ENCODE results near the gene FRMD3.

FRMD3 gene

DNA sequence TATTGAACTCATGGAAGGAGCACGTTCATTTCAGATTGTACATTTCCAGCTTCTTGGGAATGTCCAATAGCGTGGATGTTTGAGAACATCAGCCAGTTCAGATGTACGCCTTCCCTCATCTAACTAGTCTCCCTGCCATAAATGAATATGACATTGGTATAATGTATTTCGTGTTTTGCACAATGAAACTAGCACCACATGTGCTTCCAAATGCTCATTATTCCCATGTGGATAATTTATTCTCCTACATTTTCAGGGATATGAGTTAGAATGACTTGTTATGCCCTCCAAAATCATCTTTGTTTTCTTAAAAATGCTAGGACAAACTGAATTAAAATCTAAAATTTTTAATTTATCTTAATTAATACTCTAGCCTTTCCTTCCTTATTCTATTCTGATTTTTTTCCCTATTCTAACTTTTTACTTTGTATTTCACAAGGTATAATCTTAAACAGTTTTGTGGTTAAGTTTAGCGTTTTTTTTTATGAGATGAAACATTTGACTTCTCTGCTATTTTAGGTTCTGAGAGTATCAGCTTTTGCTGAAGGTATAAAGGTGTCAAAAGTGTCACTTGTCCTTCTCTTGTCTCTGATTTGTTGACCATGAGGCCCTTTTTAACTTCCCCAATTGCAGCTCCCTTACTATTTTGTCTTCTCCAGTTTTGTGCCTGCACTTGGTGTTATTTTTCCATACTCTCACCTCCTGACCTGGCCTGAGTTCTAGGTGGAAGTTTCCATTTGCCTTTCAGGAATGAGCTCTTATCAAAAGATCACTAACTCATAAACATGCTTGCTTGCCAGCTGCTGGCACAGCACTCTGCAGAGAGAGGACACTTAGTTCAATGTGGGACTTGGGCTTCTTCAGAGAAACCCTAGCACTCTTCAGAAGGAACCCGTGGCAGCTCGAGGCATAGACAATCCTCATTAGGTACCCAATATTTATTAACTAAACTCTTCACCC lies 106.8 kb downstream of the FRMD3 start:
- Histone ChIP-seq H3K4me3 (ENCODE audit: low read depth, low read length) (no peak overlapping the region), H3K36me3 (ENCODE audit: control insufficient read depth, insufficient read depth, low read length) (no peaks in the 10 kb centered on the region), H3K4me1 (ENCODE audit: control insufficient read depth, insufficient read depth, low read length) (no peaks in the 10 kb centered on the region), H3K27me3 (ENCODE audit: control insufficient read depth, insufficient read depth, low read length) (no peaks in the 10 kb centered on the region), H3K9me3 (ENCODE audit: control insufficient read depth, insufficient read depth, low read length) (no peaks in the 10 kb centered on the region), H3K9ac (ENCODE audit: low read depth, low read length) (no peak overlapping the region)

DNA sequence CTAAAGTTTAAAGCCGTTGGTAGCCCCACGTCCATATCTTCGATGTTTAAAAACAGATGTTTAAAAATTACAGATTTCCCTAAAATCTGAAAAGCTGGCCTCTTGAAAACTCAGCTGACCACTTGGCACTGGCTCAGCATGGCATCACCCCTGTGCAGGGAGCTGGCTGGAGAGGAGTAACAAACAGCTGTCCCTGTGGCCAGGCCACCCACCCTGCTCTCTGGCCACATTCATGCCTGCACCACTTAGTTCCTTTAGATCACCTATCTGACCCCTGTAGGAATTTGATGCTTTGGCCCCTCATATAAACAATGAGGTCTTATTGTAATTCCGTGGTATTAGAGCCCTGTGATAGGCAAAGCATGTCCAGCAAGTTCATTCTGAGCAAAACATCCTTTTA lies 107.5 kb downstream of the FRMD3 start:
- H3K27me3 ChIP-seq (ENCODE audit: control insufficient read depth, insufficient read depth, low read length), result no peaks in the 10 kb centered on the region
- no peaks in the 10 kb centered on the region for H3K4me1 ChIP-seq (ENCODE audit: control insufficient read depth, insufficient read depth, low read length)
- H3K36me3 ChIP-seq (ENCODE audit: control insufficient read depth, insufficient read depth, low read length), result no peaks in the 10 kb centered on the region
- no peaks in the 10 kb centered on the region for H3K9me3 ChIP-seq (ENCODE audit: control insufficient read depth, insufficient read depth, low read length)
- no peak overlapping the region for H3K4me3 ChIP-seq (ENCODE audit: low read depth, low read length)
- no peak overlapping the region for H3K9ac ChIP-seq (ENCODE audit: low read depth, low read length)

DNA sequence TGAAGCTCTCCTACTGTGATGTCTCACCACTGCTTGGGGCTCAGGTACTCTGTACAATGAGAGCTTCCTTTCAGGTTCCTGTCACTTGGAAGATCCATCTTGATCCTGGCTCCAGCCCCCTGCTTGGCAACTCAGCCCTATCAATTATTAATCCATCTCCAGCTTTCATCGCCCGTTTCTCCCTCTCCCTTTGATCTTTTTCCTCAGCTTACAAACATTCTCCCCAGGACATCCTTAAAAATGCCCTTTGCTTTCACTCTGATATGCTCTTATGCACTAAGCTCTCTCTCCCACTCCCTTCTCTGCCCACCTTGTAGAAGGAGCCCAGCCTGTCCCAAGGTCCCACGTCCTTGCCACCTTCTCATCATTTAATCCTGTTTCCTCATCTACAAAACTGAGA lies 109.0 kb downstream of the FRMD3 start:
- no peaks in the 10 kb centered on the region for H3K36me3 ChIP-seq (ENCODE audit: control insufficient read depth, insufficient read depth, low read length)
- no peaks in the 10 kb centered on the region for H3K9me3 ChIP-seq (ENCODE audit: control insufficient read depth, insufficient read depth, low read length)
- H3K4me3 ChIP-seq (ENCODE audit: low read depth, low read length), result no peak overlapping the region
- no peak overlapping the region for H3K9ac ChIP-seq (ENCODE audit: low read depth, low read length)
- H3K27me3 ChIP-seq (ENCODE audit: control insufficient read depth, insufficient read depth, low read length), result no peaks in the 10 kb centered on the region
- no peaks in the 10 kb centered on the region for H3K4me1 ChIP-seq (ENCODE audit: control insufficient read depth, insufficient read depth, low read length)

DNA sequence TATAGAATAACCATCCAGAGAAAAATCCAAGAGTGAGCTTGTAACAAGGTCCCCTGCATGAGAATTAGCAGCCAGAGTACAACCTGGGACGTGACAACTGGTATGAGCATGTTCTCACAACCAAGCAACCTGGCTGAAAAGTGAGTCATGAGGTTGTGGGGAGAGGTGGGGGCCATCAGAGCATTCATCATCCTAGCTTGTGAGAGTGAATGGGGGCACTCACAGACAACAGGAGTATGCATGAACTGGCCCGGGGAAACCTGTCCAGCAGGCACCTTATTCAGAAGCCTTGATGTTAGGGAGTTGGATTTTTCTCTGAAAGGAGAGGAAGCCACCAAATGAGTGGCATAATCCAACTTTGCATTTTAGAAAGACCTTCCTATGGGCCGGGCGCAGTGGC lies 113.0 kb downstream of the FRMD3 start:
- no peaks in the 10 kb centered on the region for H3K4me1 ChIP-seq (ENCODE audit: control insufficient read depth, insufficient read depth, low read length)

DNA sequence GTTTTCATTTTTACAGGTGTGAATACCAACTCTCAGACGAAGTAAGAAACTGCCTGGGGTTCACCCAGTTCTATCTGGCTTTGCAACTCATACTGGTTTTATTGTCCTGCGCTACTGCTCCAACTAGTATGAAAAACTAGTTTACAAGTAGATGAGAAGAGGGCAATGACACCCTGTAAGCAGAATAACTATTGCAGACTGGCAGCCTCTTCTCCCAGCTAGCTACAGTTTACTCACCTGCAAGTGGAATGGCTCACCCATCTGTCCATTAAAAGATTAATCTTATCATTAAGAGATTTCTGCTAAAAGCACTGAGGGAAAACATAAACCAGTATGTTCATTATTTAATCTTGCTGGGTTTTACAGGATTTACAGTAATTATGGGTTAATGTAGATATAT lies 113.4 kb downstream of the FRMD3 start:
- Histone ChIP-seq H3K9ac (ENCODE audit: low read depth, low read length) (no peak overlapping the region), H3K4me1 (ENCODE audit: control insufficient read depth, insufficient read depth, low read length) (no peaks in the 10 kb centered on the region), H3K9me3 (ENCODE audit: control insufficient read depth, insufficient read depth, low read length) (no peaks in the 10 kb centered on the region), H3K27me3 (ENCODE audit: control insufficient read depth, insufficient read depth, low read length) (no peaks in the 10 kb centered on the region), H3K4me3 (ENCODE audit: low read depth, low read length) (no peak overlapping the region), H3K36me3 (ENCODE audit: control insufficient read depth, insufficient read depth, low read length) (no peaks in the 10 kb centered on the region)

More for the DNA sequence above, 113.0 kb downstream of the FRMD3 start:
- Histone ChIP-seq H3K36me3 (ENCODE audit: control insufficient read depth, insufficient read depth, low read length) (no peaks in the 10 kb centered on the region), H3K4me3 (ENCODE audit: low read depth, low read length) (no peak overlapping the region), H3K9me3 (ENCODE audit: control insufficient read depth, insufficient read depth, low read length) (no peaks in the 10 kb centered on the region), H3K27me3 (ENCODE audit: control insufficient read depth, insufficient read depth, low read length) (no peaks in the 10 kb centered on the region), H3K9ac (ENCODE audit: low read depth, low read length) (no peak overlapping the region)

DNA sequence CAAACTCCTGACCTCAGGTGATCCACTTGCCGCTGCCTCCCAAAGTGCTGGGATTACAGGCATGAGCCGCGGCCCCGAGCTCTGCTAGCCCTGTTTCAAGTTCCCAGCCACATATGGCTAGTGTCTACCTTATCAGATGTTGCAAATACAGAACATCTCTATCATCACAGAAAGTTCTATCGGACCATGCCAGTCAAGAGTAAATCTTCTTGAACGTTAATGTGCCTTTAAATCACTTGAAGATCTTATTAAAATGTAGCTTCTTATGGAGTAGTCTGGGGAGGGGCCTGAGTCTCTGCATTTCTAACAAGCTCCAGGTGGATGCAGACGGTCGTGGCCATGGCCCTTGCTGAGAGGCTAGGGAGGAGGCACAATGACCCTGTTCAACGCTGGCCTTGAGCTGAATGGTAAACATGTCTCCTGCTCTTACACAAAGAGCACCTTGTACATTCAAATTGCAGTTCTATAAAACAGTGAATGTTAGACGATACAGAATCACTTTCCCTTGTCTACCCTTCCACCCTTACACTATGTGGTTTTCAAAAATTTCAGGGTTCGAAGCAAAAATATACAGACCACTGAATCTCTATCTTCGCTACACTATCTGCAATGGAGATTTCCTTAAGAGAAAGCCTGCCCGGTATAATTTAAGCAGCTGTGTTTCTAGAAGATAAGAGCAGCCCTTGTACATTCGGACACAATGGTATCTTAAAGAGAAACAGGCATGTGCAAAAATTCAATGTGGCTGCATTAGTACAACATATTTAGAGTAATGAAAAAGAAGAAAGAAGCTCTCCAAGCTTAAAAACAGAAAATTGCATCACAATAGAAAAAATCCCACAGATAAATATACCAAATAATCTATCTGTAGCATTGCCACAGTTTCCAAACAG lies 114.1 kb downstream of the FRMD3 start:
- no peaks in the 10 kb centered on the region for H3K27me3 ChIP-seq (ENCODE audit: control insufficient read depth, insufficient read depth, low read length)
- no peaks in the 10 kb centered on the region for H3K4me1 ChIP-seq (ENCODE audit: control insufficient read depth, insufficient read depth, low read length)
- H3K4me3 ChIP-seq (ENCODE audit: low read depth, low read length), result no peak overlapping the region
- H3K36me3 ChIP-seq (ENCODE audit: control insufficient read depth, insufficient read depth, low read length), result no peaks in the 10 kb centered on the region
- H3K9me3 ChIP-seq (ENCODE audit: control insufficient read depth, insufficient read depth, low read length), result no peaks in the 10 kb centered on the region
- no peak overlapping the region for H3K9ac ChIP-seq (ENCODE audit: low read depth, low read length)

DNA sequence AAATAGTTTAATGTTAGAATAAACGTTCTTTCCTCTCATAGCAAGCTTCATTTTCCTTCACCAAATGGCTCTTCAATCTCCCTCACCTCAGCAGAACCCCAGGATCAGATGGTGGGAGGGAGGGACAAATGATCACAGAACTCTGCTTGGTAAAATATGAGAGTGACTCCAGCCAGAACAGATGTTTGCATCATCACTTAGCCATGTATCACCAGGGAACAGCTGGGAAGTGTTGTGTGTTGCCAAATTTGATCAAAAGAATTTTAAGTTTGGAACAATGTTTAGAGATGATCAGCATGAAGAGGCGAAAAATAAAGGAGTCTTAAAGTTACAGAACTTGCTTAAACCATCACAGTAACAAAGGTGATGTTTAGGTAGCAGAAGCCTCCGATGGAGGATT lies 115.7 kb downstream of the FRMD3 start:
- Histone ChIP-seq H3K9me3 (ENCODE audit: control insufficient read depth, insufficient read depth, low read length) (no peaks in the 10 kb centered on the region), H3K4me3 (ENCODE audit: low read depth, low read length) (no peak overlapping the region), H3K4me1 (ENCODE audit: control insufficient read depth, insufficient read depth, low read length) (no peaks in the 10 kb centered on the region), H3K27me3 (ENCODE audit: control insufficient read depth, insufficient read depth, low read length) (no peaks in the 10 kb centered on the region), H3K36me3 (ENCODE audit: control insufficient read depth, insufficient read depth, low read length) (no peaks in the 10 kb centered on the region), H3K9ac (ENCODE audit: low read depth, low read length) (no peak overlapping the region)

DNA sequence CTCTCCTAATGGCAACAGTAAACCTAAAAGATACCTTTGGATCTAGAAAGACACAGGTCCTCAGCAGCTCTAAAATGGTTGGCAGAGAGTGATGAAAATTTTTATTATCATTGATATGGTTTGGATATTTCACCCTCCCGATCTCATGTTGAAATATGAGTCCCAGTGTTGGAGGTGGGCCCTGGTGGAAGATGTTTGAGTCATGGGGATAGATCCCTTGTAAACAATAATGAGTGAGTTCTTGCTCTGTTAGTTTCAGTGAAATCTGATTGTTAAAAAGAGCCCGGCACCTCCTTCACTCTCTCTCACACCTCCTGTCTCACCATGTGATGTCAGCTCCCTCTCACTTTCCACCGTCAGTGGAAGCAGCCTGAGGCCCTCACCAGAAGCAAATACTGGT lies 117.7 kb downstream of the FRMD3 start:
- H3K4me3 ChIP-seq (ENCODE audit: low read depth, low read length), result no peak overlapping the region
- no peaks in the 10 kb centered on the region for H3K9me3 ChIP-seq (ENCODE audit: control insufficient read depth, insufficient read depth, low read length)
- H3K27me3 ChIP-seq (ENCODE audit: control insufficient read depth, insufficient read depth, low read length), result no peaks in the 10 kb centered on the region
- no peaks in the 10 kb centered on the region for H3K4me1 ChIP-seq (ENCODE audit: control insufficient read depth, insufficient read depth, low read length)
- no peaks in the 10 kb centered on the region for H3K36me3 ChIP-seq (ENCODE audit: control insufficient read depth, insufficient read depth, low read length)
- H3K9ac ChIP-seq (ENCODE audit: low read depth, low read length), result no peak overlapping the region

DNA sequence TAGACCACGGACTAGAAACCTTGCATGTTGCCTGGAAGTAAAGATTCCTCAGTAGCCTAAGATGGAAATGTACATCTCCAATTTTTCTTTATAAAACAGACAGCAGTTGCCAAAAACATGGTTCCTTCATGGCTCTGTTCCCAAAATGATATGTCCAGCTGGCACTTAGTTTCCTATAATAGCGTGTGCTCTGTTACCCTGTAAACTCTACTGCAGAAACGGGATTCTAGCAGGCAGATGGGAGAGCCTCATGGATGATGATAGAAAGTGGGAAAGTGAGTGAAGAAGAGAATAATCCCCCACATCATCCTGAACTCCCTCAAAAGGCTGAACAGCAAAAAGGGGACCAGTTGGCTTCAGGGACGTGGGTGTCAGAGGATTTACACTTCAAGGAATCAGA lies 118.2 kb downstream of the FRMD3 start:
- H3K4me1 ChIP-seq (ENCODE audit: control insufficient read depth, insufficient read depth, low read length), result no peaks in the 10 kb centered on the region
- H3K9me3 ChIP-seq (ENCODE audit: control insufficient read depth, insufficient read depth, low read length), result no peaks in the 10 kb centered on the region
- H3K4me3 ChIP-seq (ENCODE audit: low read depth, low read length), result no peak overlapping the region
- H3K9ac ChIP-seq (ENCODE audit: low read depth, low read length), result no peak overlapping the region
- no peaks in the 10 kb centered on the region for H3K27me3 ChIP-seq (ENCODE audit: control insufficient read depth, insufficient read depth, low read length)
- no peaks in the 10 kb centered on the region for H3K36me3 ChIP-seq (ENCODE audit: control insufficient read depth, insufficient read depth, low read length)

DNA sequence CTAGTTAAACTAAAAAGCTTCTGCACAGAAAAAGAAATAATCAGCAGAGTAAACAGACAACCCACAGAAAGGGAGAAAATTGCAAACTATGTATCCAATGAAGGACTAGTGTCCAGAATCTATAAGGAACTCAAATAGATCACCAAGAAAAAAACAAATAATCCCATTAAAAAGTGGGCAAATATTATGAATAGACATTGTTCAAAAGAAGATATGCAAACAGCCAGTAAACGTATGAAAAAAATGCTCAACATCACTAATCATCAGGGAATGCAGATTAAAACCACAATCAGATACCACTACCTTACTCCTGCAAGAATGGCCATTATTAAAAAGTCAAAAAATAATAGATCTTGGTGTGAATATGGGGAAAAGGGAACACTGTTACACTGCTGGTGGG lies 119.9 kb downstream of the FRMD3 start:
- H3K36me3 ChIP-seq (ENCODE audit: control insufficient read depth, insufficient read depth, low read length), result no peaks in the 10 kb centered on the region
- H3K4me1 ChIP-seq (ENCODE audit: control insufficient read depth, insufficient read depth, low read length), result no peaks in the 10 kb centered on the region
- no peaks in the 10 kb centered on the region for H3K9me3 ChIP-seq (ENCODE audit: control insufficient read depth, insufficient read depth, low read length)
- no peak overlapping the region for H3K9ac ChIP-seq (ENCODE audit: low read depth, low read length)
- H3K4me3 ChIP-seq (ENCODE audit: low read depth, low read length), result no peak overlapping the region
- no peaks in the 10 kb centered on the region for H3K27me3 ChIP-seq (ENCODE audit: control insufficient read depth, insufficient read depth, low read length)

DNA sequence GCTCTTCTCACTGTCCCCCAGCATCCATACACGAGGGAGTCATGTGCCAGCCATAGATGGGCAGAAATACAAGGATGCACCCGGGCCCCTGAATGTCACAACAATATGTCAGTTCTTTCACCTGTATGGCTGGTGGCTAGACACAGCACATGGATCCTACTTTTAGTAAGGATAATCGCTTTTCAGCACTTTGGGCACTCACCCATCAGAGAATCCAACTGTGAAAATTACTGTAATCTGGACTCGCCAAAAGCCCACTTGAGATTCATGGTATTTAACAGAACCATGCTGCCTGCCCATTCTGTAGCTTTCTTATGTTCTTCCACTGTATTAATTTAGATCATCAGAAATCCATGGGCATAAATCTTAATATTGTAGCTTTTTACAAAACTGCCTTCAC lies 124.8 kb downstream of the FRMD3 start:
- Histone ChIP-seq H3K4me3 (ENCODE audit: low read depth, low read length) (no peak overlapping the region), H3K27me3 (ENCODE audit: control insufficient read depth, insufficient read depth, low read length) (no peaks in the 10 kb centered on the region), H3K36me3 (ENCODE audit: control insufficient read depth, insufficient read depth, low read length) (no peaks in the 10 kb centered on the region), H3K9me3 (ENCODE audit: control insufficient read depth, insufficient read depth, low read length) (no peaks in the 10 kb centered on the region), H3K9ac (ENCODE audit: low read depth, low read length) (no peak overlapping the region), H3K4me1 (ENCODE audit: control insufficient read depth, insufficient read depth, low read length) (no peaks in the 10 kb centered on the region)

DNA sequence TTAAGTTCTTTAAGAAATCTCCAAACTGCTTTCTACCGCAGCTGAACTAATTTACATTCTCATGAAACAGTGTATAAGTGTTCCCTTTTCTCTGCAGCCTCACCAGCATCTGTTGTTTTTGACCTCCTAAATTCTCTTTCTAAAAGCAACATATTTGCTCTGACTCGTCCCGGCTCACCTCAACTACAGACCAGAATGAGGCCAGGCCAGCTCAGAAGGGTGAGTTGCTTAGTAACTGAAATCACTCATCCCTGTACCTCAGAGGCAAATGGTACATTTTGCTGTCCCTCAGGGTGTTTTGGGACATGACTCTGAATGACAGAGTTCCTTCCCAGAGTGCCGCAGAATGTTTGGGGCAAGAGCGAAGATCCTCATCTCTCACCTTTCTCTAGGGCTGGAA lies 127.5 kb downstream of the FRMD3 start:
- Histone ChIP-seq H3K9ac (ENCODE audit: low read depth, low read length) (no peak overlapping the region), H3K4me1 (ENCODE audit: control insufficient read depth, insufficient read depth, low read length) (no peaks in the 10 kb centered on the region), H3K9me3 (ENCODE audit: control insufficient read depth, insufficient read depth, low read length) (no peaks in the 10 kb centered on the region), H3K36me3 (ENCODE audit: control insufficient read depth, insufficient read depth, low read length) (no peaks in the 10 kb centered on the region), H3K27me3 (ENCODE audit: control insufficient read depth, insufficient read depth, low read length) (no peaks in the 10 kb centered on the region), H3K4me3 (ENCODE audit: low read depth, low read length) (no peak overlapping the region)
